GM12878 (cell line): ENCODE results near the gene ANKDD1A. TPM values are rescaled to one million over a fixed set of nuclear protein-coding genes. Genes with fewer than 3 reads are reported as not detected.

ENCODE experiments used
- BMI1 ChIP-seq: fragments of 450-650 bp; IDR thresholded peaks from 2 replicates; pipeline ENCODE4 v1.6.1; 2016; ENCODE audit warnings: mild to moderate bottlenecking, moderate library complexity, borderline replicate concordance
- CHD1 ChIP-seq: IDR thresholded peaks from 2 replicates; pipeline ENCODE4 v1.6.1; 2012; ENCODE audit warnings: low read depth, low read length, improper control_type of control experiment
- CREB1 ChIP-seq: IDR thresholded peaks from 2 replicates; pipeline ENCODE4 v1.6.1; 2012; ENCODE audit warnings: low read depth, mild to moderate bottlenecking, inconsistent platforms
- CUX1 ChIP-seq: IDR thresholded peaks from 2 replicates; pipeline ENCODE4 v1.6.1; 2012; ENCODE audit warnings: improper control_type of control experiment, low read depth, low read length; ENCODE audit not compliant: insufficient replicate concordance
- EGR1 ChIP-seq, 2 experiments: IDR thresholded peaks; 1 replicate in 1 of 2; 2 replicates in 1 of 2; pipeline ENCODE4 v1.6.1; 2011 to 2012; ENCODE audit warnings: low read depth in 2 of 2, low read length in 2 of 2, borderline replicate concordance in 1 of 2, mild to moderate bottlenecking in 1 of 2, moderate library complexity in 1 of 2
- ETV6 ChIP-seq, 2 experiments: fragments of 450-650 bp in 1 of 2; IDR thresholded peaks in 1 of 2; conservative IDR thresholded peaks in 1 of 2; 2 replicates each; pipeline ENCODE4 v1.6.1; 2014; ENCODE audit warnings: antibody characterized with exemption in 1 of 2, borderline replicate concordance in 1 of 2, low read depth in 1 of 2, mild to moderate bottlenecking in 1 of 2, moderate library complexity in 1 of 2
- IRF3 ChIP-seq: fragments of 450-650 bp; IDR thresholded peaks from 2 replicates; pipeline ENCODE4 v1.6.1; 2014; ENCODE audit warnings: mild to moderate bottlenecking
- MTA2 ChIP-seq: fragments of 450-650 bp; IDR thresholded peaks from 2 replicates; pipeline ENCODE4 v1.6.1; 2016; ENCODE audit warnings: low read depth, mild to moderate bottlenecking, moderate library complexity
- PAX5 ChIP-seq: IDR thresholded peaks from 2 replicates; pipeline ENCODE4 v1.6.1; 2011; ENCODE audit warnings: low read depth, low read length, borderline replicate concordance
- POLR2AphosphoS2 ChIP-seq: IDR thresholded peaks from 2 replicates; pipeline ENCODE4 v1.6.1; 2011; ENCODE audit warnings: low read depth, mild to moderate bottlenecking, low read length, improper control_type of control experiment, moderate library complexity
- POU2F2 ChIP-seq: IDR thresholded peaks from 3 replicates; pipeline ENCODE4 v1.6.1; 2011; ENCODE audit warnings: low read depth, mild to moderate bottlenecking, low read length, borderline replicate concordance
- RELB ChIP-seq: fragments of 450-650 bp; IDR thresholded peaks from 2 replicates; pipeline ENCODE4 v1.6.1; 2017; ENCODE audit warnings: low read depth, mild to moderate bottlenecking, moderate library complexity
- SIX5 ChIP-seq: IDR thresholded peaks from 2 replicates; pipeline ENCODE4 v1.6.1; 2011; ENCODE audit warnings: mild to moderate bottlenecking, low read depth, low read length, moderate library complexity; ENCODE audit not compliant: severe bottlenecking
- TAF1 ChIP-seq: IDR thresholded peaks from 2 replicates; pipeline ENCODE4 v1.6.1; 2011; ENCODE audit warnings: mild to moderate bottlenecking, low read depth, low read length, borderline replicate concordance
- TCF7 ChIP-seq: IDR thresholded peaks from 2 replicates; pipeline ENCODE4 v1.6.1; 2014; ENCODE audit warnings: antibody characterized with exemption, borderline replicate concordance
- YY1 ChIP-seq: IDR thresholded peaks from 2 replicates; pipeline ENCODE4 v1.6.1; 2011; ENCODE audit warnings: low read depth, mild to moderate bottlenecking, low read length
- ZNF217 ChIP-seq: fragments of 450-650 bp; IDR thresholded peaks from 2 replicates; pipeline ENCODE4 v1.6.1; 2017; ENCODE audit warnings: antibody characterized with exemption, mild to moderate bottlenecking
- ZNF622 ChIP-seq: fragments of 450-650 bp; IDR thresholded peaks from 2 replicates; pipeline ENCODE4 v1.6.1; 2017; ENCODE audit warnings: mild to moderate bottlenecking, inconsistent platforms
- ZZZ3 ChIP-seq: IDR thresholded peaks from 2 replicates; pipeline ENCODE4 v1.6.1; 2011; ENCODE audit warnings: low read depth; ENCODE audit not compliant: control insufficient read depth, insufficient read length
- polyA plus RNA-seq, 11 experiments: library from polyadenylated mRNA; depleted of rRNA in 4 of 11; unstranded in 6 of 11; stranded (reverse) in 5 of 11; fragments of >200 nt; fragmentation: Nextera tagmentation in 4 of 11; fragmentation: Illumina TruSeq in 1 of 11; extraction: Ambion mirVana in 4 of 11; extraction: Trizol in 1 of 11; gene quantifications; 1 replicate in 1 of 11; 2 replicates in 10 of 11; pipeline versions ENCODE4 v1.2.1 to v1.2.3, GENCODE V29; 2011 to 2016; ENCODE audit warnings: inconsistent platforms in 2 of 11, missing spikeins in 2 of 11, low read depth in 1 of 11
- total RNA-seq, 4 experiments: library from RNA; depleted of rRNA in 3 of 4; stranded (reverse); fragments of >200 nt in 3 of 4; fragmentation: Illumina TruSeq in 1 of 4; extraction: Trizol in 1 of 4; gene quantifications; 2 replicates each; pipeline versions ENCODE4 v1.2.1 to v1.2.3, GENCODE V29; 2013 to 2021
- TF ChIP-seq, protein P1 (sequence below): fragments of 450-650 bp; IDR thresholded peaks from 2 replicates; pipeline ENCODE4 v1.6.1; 2018; ENCODE audit warnings: mild to moderate bottlenecking, low read depth, moderate library complexity; ENCODE audit not compliant: partially characterized antibody

Gene ANKDD1A
- total and polyA plus RNA-seq, 10 of the 15 experiments (the other 5 are each of a cell fraction or from before 2014, with no cell fraction given), result 1.5 to 6.6 (median 4.1) TPM

DNA sequence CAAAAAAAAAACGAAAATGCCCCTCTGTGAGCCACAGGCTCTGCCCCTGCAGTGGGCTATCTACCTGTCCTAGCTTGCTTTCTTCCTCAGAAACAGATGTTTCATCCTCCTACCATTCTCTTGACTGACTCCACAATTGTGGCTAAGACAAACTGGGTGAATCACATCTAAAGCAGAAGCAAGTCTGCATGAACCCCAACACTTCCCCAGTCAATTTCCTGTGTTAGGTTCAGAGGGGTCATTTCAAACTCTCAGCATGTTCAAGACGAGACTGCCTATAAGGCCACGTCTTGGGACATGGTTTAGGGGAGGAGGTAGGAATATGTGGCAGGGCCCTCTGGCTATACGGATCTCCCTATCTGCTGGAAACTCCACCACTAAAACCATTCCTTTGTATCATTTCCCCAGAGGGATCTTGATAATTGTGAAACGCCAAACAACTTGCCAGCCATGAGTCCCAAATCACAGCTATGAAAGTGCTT, 28.6 kb upstream of the ANKDD1A start (continued):
- no peak for TF ChIP-seq CUX1
- no peak for TF ChIP-seq SIX5
- no peak for TF ChIP-seq CHD1
- TF ChIP-seq BMI1, result 0 out of 2 replicates have a peak, but pooled peaks have one; percentile 3
- TF ChIP-seq PAX5, result no peak
- no peak for TF ChIP-seq TCF7
- TF ChIP-seq RELB, result peak; percentile 30; the same call in 1 of the 2 replicates
- no peak for TF ChIP-seq ZZZ3
- no peak for TF ChIP-seq ZNF622
- TF ChIP-seq YY1, result no peak
- TF ChIP-seq POU2F2, result no peak
- TF ChIP-seq TAF1, result no peak
- TF ChIP-seq ETV6 (conservative IDR thresholded peaks at IDR 0.05 in 1 of 2, IDR thresholded peaks at IDR 0.05 in 1 of 2; ENCODE audit: borderline replicate concordance in 1 of 2, low read depth in 1 of 2), result peak in 1 of 2 experiments; percentile 56; a peak in 1 of 4 replicates
- TF ChIP-seq POLR2AphosphoS2, result no peak
- peak; percentile 42 for TF ChIP-seq MTA2
- no peak for TF ChIP-seq IRF3
- no peak for TF ChIP-seq ZNF217
- TF ChIP-seq, protein P1, sequence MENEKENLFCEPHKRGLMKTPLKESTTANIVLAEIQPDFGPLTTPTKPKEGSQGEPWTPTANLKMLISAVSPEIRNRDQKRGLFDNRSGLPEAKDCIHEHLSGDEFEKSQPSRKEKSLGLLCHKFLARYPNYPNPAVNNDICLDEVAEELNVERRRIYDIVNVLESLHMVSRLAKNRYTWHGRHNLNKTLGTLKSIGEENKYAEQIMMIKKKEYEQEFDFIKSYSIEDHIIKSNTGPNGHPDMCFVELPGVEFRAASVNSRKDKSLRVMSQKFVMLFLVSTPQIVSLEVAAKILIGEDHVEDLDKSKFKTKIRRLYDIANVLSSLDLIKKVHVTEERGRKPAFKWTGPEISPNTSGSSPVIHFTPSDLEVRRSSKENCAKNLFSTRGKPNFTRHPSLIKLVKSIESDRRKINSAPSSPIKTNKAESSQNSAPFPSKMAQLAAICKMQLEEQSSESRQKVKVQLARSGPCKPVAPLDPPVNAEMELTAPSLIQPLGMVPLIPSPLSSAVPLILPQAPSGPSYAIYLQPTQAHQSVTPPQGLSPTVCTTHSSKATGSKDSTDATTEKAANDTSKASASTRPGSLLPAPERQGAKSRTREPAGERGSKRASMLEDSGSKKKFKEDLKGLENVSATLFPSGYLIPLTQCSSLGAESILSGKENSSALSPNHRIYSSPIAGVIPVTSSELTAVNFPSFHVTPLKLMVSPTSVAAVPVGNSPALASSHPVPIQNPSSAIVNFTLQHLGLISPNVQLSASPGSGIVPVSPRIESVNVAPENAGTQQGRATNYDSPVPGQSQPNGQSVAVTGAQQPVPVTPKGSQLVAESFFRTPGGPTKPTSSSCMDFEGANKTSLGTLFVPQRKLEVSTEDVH, result no peak
- no peak for TF ChIP-seq CREB1
- no peak for TF ChIP-seq EGR1 (IDR thresholded peaks at IDR 0.05; ENCODE audit: borderline replicate concordance in 1 of 2, low read depth in 2 of 2, low read length in 2 of 2)
